ENCODE data around the gene FSTL1.

Gene FSTL1

DNA sequence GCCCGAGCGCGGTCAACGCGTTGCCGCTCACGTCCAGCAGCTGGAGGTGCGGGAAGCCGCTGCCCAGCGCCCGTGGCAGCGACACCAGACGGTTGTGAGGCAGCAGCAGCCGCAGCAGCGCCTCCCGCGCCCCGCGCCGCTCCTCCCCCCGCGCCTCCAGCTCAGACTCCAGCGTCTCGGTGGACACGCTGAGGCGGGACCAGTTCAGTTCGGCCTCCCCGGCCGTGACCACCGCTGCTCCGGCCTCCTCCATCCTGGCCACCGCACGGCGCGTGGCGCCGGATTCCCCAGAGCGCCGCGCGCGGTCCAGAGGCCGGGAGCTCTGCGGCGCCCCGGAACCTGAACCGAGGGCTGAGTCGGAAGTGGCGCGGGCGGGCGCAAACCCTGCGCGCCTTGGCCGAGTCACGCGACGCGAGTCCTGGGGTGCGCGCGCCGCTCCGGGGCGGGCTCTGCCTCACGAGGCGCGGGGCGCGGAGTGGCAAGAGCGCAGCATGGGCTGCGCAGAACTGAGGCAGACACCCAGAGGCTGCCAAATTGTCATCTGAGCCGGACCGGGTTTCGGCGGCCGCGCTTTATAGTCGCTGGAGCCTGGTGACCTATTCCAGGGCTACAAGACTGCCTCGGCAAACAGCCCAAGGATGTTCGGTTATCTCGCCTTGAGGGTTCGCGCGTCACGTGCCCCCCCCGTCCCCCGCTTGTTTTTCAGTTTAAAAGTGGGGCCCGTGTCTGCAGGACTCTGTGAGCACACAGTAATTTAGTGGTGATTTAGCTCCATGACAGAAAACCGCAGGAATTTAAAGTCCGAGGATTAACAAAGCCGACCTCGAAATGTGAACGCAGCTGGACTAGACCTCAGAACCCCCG lies 101.6 kb downstream of the FSTL1 start, which contains the start of gene LRRC58 (continued):
- 0 out of 2 replicates have a peak, but pooled peaks have one; percentile 4 for TF ChIP-seq ZNF391 (tag by site-specific recombination; IDR thresholded peaks at IDR 0.05; ENCODE audit: borderline replicate concordance, low read depth)
- 0 out of 2 replicates have a peak, but pooled peaks have one; percentile 46 for TF ChIP-seq ZNF239 (tag by site-specific recombination; IDR thresholded peaks at IDR 0.05)
- TF ChIP-seq ZNF394 (tag by site-specific recombination; IDR thresholded peaks at IDR 0.05; ENCODE audit: borderline replicate concordance): peak; percentile 37; the same call in 1 of the 2 replicates
- TF ChIP-seq, protein P1, sequence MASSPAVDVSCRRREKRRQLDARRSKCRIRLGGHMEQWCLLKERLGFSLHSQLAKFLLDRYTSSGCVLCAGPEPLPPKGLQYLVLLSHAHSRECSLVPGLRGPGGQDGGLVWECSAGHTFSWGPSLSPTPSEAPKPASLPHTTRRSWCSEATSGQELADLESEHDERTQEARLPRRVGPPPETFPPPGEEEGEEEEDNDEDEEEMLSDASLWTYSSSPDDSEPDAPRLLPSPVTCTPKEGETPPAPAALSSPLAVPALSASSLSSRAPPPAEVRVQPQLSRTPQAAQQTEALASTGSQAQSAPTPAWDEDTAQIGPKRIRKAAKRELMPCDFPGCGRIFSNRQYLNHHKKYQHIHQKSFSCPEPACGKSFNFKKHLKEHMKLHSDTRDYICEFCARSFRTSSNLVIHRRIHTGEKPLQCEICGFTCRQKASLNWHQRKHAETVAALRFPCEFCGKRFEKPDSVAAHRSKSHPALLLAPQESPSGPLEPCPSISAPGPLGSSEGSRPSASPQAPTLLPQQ (tag by site-specific recombination; IDR thresholded peaks at IDR 0.05): peak; percentile 76; the same call in 1 of the 2 replicates
- TF ChIP-seq, protein P2, sequence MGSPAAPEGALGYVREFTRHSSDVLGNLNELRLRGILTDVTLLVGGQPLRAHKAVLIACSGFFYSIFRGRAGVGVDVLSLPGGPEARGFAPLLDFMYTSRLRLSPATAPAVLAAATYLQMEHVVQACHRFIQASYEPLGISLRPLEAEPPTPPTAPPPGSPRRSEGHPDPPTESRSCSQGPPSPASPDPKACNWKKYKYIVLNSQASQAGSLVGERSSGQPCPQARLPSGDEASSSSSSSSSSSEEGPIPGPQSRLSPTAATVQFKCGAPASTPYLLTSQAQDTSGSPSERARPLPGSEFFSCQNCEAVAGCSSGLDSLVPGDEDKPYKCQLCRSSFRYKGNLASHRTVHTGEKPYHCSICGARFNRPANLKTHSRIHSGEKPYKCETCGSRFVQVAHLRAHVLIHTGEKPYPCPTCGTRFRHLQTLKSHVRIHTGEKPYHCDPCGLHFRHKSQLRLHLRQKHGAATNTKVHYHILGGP (tag by site-specific recombination; IDR thresholded peaks at IDR 0.05): no peak
- 0 out of 2 replicates have a peak, but pooled peaks have one; percentile 40 for TF ChIP-seq GLIS2 (tag by site-specific recombination; IDR thresholded peaks at IDR 0.05)
- TF ChIP-seq, protein P3, sequence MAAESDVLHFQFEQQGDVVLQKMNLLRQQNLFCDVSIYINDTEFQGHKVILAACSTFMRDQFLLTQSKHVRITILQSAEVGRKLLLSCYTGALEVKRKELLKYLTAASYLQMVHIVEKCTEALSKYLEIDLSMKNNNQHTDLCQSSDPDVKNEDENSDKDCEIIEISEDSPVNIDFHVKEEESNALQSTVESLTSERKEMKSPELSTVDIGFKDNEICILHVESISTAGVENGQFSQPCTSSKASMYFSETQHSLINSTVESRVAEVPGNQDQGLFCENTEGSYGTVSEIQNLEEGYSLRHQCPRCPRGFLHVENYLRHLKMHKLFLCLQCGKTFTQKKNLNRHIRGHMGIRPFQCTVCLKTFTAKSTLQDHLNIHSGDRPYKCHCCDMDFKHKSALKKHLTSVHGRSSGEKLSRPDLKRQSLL (tag by site-specific recombination; IDR thresholded peaks at IDR 0.05): peak; percentile 58
- peak; percentile 45; the same call in 1 of the 2 replicates for TF ChIP-seq KLF8 (tag by site-specific recombination; IDR thresholded peaks at IDR 0.05)
- TF ChIP-seq, protein P4, sequence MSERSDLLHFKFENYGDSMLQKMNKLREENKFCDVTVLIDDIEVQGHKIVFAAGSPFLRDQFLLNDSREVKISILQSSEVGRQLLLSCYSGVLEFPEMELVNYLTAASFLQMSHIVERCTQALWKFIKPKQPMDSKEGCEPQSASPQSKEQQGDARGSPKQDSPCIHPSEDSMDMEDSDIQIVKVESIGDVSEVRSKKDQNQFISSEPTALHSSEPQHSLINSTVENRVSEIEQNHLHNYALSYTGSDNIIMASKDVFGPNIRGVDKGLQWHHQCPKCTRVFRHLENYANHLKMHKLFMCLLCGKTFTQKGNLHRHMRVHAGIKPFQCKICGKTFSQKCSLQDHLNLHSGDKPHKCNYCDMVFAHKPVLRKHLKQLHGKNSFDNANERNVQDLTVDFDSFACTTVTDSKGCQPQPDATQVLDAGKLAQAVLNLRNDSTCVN (tag by site-specific recombination; optimal IDR thresholded peaks at IDR 0.05): peak; percentile 97
- TF ChIP-seq, protein P5, sequence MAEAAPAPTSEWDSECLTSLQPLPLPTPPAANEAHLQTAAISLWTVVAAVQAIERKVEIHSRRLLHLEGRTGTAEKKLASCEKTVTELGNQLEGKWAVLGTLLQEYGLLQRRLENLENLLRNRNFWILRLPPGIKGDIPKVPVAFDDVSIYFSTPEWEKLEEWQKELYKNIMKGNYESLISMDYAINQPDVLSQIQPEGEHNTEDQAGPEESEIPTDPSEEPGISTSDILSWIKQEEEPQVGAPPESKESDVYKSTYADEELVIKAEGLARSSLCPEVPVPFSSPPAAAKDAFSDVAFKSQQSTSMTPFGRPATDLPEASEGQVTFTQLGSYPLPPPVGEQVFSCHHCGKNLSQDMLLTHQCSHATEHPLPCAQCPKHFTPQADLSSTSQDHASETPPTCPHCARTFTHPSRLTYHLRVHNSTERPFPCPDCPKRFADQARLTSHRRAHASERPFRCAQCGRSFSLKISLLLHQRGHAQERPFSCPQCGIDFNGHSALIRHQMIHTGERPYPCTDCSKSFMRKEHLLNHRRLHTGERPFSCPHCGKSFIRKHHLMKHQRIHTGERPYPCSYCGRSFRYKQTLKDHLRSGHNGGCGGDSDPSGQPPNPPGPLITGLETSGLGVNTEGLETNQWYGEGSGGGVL (tag by site-specific recombination; IDR thresholded peaks at IDR 0.05): peak; percentile 69
- peak; percentile 90 for TF ChIP-seq ZBTB8A (tag by site-specific recombination; IDR thresholded peaks at IDR 0.05)
- TF ChIP-seq ZXDB (tag by site-specific recombination; IDR thresholded peaks at IDR 0.05): peak; percentile 23; the same call in 1 of the 2 replicates
- no peak for TF ChIP-seq ZSCAN23 (tag by site-specific recombination; IDR thresholded peaks at IDR 0.05)
- TF ChIP-seq ZBTB48 (tag by site-specific recombination; IDR thresholded peaks at IDR 0.05): peak; percentile 37; the same call in 1 of the 2 replicates
- peak; percentile 70; the same call in 1 of the 2 replicates for TF ChIP-seq ZNF76 (tag by site-specific recombination; IDR thresholded peaks at IDR 0.05; ENCODE audit: borderline replicate concordance, low read depth)
- TF ChIP-seq, protein P6, sequence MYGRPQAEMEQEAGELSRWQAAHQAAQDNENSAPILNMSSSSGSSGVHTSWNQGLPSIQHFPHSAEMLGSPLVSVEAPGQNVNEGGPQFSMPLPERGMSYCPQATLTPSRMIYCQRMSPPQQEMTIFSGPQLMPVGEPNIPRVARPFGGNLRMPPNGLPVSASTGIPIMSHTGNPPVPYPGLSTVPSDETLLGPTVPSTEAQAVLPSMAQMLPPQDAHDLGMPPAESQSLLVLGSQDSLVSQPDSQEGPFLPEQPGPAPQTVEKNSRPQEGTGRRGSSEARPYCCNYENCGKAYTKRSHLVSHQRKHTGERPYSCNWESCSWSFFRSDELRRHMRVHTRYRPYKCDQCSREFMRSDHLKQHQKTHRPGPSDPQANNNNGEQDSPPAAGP (tag by site-specific recombination; IDR thresholded peaks at IDR 0.05): no peak
- peak; percentile 24; the same call in 1 of the 2 replicates for TF ChIP-seq ZEB2 (tag by site-specific recombination; IDR thresholded peaks at IDR 0.05)
- TF ChIP-seq, protein P7, sequence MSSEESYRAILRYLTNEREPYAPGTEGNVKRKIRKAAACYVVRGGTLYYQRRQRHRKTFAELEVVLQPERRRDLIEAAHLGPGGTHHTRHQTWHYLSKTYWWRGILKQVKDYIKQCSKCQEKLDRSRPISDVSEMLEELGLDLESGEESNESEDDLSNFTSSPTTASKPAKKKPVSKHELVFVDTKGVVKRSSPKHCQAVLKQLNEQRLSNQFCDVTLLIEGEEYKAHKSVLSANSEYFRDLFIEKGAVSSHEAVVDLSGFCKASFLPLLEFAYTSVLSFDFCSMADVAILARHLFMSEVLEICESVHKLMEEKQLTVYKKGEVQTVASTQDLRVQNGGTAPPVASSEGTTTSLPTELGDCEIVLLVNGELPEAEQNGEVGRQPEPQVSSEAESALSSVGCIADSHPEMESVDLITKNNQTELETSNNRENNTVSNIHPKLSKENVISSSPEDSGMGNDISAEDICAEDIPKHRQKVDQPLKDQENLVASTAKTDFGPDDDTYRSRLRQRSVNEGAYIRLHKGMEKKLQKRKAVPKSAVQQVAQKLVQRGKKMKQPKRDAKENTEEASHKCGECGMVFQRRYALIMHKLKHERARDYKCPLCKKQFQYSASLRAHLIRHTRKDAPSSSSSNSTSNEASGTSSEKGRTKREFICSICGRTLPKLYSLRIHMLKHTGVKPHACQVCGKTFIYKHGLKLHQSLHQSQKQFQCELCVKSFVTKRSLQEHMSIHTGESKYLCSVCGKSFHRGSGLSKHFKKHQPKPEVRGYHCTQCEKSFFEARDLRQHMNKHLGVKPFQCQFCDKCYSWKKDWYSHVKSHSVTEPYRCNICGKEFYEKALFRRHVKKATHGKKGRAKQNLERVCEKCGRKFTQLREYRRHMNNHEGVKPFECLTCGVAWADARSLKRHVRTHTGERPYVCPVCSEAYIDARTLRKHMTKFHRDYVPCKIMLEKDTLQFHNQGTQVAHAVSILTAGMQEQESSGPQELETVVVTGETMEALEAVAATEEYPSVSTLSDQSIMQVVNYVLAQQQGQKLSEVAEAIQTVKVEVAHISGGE (tag by site-specific recombination; conservative IDR thresholded peaks at IDR 0.05; ENCODE audit: low read depth): peak; percentile 91
- TF ChIP-seq ZNF660 (tag by site-specific recombination; IDR thresholded peaks at IDR 0.05): peak; percentile 63; the same call in 1 of the 2 replicates
- 0 out of 2 replicates have a peak, but pooled peaks have one; percentile 16 for TF ChIP-seq ZNF146 (tag by site-specific recombination; IDR thresholded peaks at IDR 0.05)
- TF ChIP-seq ZFP69B (tag by site-specific recombination; IDR thresholded peaks at IDR 0.05): peak; percentile 31; the same call in 1 of the 2 replicates
- no peak; the same call in 1 of the 2 replicates for TF ChIP-seq ZNF121 (tag by site-specific recombination; IDR thresholded peaks at IDR 0.05)
